Suprapubic skin (tissue), 3 donors: ENCODE results near the gene ZNF280A.

Experiments used
- CTCF ChIP-seq, 2 donors: fragments of 200-600 bp in 1 of 2; fragments of 450-650 bp in 1 of 2; sonication (generic) in 1 of 2; IDR thresholded peaks; one replicate each; pipeline ENCODE4 v1.5.1; 2016 to 2019; ENCODE audit warnings: antibody characterized with exemption in 2 of 2, mild to moderate bottlenecking in 1 of 2, moderate library complexity in 1 of 2
- POLR2A ChIP-seq, 2 donors: fragments of 450-650 bp; IDR thresholded peaks; one replicate each; pipeline ENCODE4 v1.6.1; 2017; ENCODE audit warnings: antibody characterized with exemption in 2 of 2, mild to moderate bottlenecking in 2 of 2, moderate library complexity in 2 of 2

DNA sequence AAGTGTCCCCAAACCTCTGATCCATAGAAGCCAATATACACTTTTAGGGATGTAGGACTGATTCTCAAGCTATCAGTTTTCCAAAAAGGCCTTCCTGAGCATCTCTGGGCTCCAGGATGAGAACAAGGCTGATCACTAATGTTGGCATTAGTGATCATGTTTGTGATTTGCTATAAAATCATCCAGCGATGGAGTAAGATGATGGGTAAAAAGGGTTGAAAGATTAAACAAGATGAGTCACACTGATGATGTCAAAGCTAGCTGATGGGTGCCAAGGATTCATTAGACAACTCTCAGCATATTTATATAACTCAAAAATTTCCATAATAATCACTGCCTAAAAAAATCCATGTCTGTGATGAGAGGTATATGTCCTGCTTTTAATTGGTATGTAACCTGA is 54.3 kb downstream of the ZNF280A start:
- TF ChIP-seq CTCF (IDR thresholded peaks at IDR 0.05) (no peak), POLR2A (IDR thresholded peaks at IDR 0.05) (no peak)
